Uterus (tissue), 2 donors: ENCODE data around the gene FIBP.

Experiments
- CTCF ChIP-seq, 4 experiments: fragments of 200-600 bp in 2 of 4; fragments of 450-650 bp in 2 of 4; sonication (generic) in 2 of 4; IDR thresholded peaks; one replicate each; pipeline ENCODE4 v1.5.1; 2016 to 2019; ENCODE audit warnings: antibody characterized with exemption in 4 of 4, mild to moderate bottlenecking in 2 of 4, moderate library complexity in 1 of 4
- POLR2A ChIP-seq, 2 donors: fragments of 450-650 bp; IDR thresholded peaks; one replicate each; pipeline ENCODE4 v1.6.1; 2016; ENCODE audit warnings: antibody characterized with exemption in 2 of 2, mild to moderate bottlenecking in 1 of 2, moderate library complexity in 1 of 2

GRCh38 chr11:65849771-65850216 is 38.5 kb downstream of the FIBP start:
- TF ChIP-seq CTCF (IDR thresholded peaks at IDR 0.05), result no peak
- TF ChIP-seq POLR2A (IDR thresholded peaks at IDR 0.05), result no peak
